Measurements from ENCODE around the gene TAGLN.

Gene TAGLN

DNA sequence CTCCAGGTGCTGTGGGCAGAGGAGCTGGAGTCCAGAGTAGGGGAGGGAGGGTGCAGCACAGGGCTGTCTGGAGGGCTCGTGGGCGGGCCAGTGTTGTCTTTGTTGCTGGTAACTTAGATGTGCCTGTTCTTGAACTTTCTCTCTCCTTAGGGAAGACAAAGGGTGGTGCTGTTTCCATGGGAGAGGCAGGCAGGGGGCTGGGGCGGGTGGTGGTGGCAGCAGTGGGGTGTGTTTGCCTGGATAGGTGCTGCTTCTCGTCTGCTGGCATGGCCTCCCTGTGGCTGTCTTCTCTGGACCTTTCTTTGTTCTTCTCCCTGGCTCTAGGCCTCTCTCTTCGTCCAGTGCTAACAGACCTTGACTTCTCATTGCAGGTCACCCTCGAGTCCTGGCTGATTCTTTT lies 12.2 kb upstream of the TAGLN start:
- Histone ChIP-seq H3K4me2 (ENCODE audit: insufficient read depth, low read length, poor library complexity, severe bottlenecking) (no peak overlapping the region), H4K8ac (ENCODE audit: low read depth, low read length) (no peak overlapping the region), H2AK5ac (ENCODE audit: low read depth, low read length) (no peak overlapping the region), H3K36me3 (replicated peaks in 1 of 2; ENCODE audit: control insufficient read depth in 2 of 2, insufficient read depth in 2 of 2, low read length in 2 of 2) (peaks cover 14 to 50% of the 10 kb centered on the region in 2 donors), H3K27ac (replicated peaks; ENCODE audit: low read length) (no peak overlapping the region), H3K79me1 (ENCODE audit: low read depth, low read length) (no peaks in the 10 kb centered on the region), H3K23ac (ENCODE audit: low read depth, low read length, poor library complexity) (no peak overlapping the region), H3K9me3 (replicated peaks in 1 of 2; ENCODE audit: control insufficient read depth in 2 of 2, insufficient read depth in 1 of 2, low read depth in 1 of 2, low read length in 2 of 2) (no peaks in the 10 kb centered on the region), H3K9ac (ENCODE audit: low read depth, low read length, poor library complexity) (no peak overlapping the region), H2BK15ac (ENCODE audit: low read length) (no peak overlapping the region), H3K27me3 (ENCODE audit: control insufficient read depth in 3 of 3, insufficient read depth in 3 of 3, low read depth in 1 of 3, low read length in 3 of 3) (no peaks in the 10 kb centered on the region), H2BK120ac (ENCODE audit: low read depth, low read length) (no peak overlapping the region), H2BK5ac (ENCODE audit: low read length) (no peak overlapping the region), H3K4ac (ENCODE audit: low read length) (no peak overlapping the region), H3K4me3 (ENCODE audit: low read length in 2 of 2) (no peak overlapping the region), H2BK12ac (ENCODE audit: low read length) (no peak overlapping the region), H3K14ac (ENCODE audit: low read length) (no peak overlapping the region), H3K18ac (ENCODE audit: low read length) (no peak overlapping the region), H2AFZ (ENCODE audit: low read length) (no peak overlapping the region), H3K4me1 (ENCODE audit: control insufficient read depth in 2 of 2, insufficient read depth in 1 of 2, low read depth in 1 of 2, low read length in 2 of 2) (no peaks in the 10 kb centered on the region), H4K91ac (ENCODE audit: low read depth, low read length, poor library complexity) (no peak overlapping the region)
- DNase-seq (ENCODE audit: low spot score): no peak
- no CpG with 5 or more reads among the region's 6 CpGs for WGBS, 2 donors (ENCODE audit: extremely low coverage in 2 of 2, insufficient read length in 2 of 2, insufficient replicate concordance in 1 of 2)

DNA sequence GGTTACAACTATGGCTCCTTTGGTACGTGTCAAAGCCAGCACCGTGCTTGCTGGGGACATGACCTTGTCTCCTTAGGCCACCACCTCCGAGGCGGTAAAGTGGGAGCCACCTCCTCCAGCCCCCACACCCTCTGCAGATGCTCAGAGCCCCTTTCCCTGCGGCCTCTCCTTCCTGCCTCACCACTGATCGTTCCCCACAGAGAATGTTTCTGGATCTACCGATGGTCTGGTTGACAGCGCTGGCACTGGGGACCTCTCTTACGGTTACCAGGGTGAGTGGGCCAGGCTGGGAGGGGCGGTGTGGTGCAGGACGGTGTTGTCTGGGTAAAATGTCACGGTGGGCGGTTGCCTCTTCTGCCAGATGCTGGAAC lies 11.8 kb upstream of the TAGLN start:
- Histone ChIP-seq H4K8ac (ENCODE audit: low read depth, low read length) (no peak overlapping the region), H2BK12ac (ENCODE audit: low read length) (no peak overlapping the region), H3K14ac (ENCODE audit: low read length) (no peak overlapping the region), H2AFZ (ENCODE audit: low read length) (no peak overlapping the region), H3K27me3 (ENCODE audit: control insufficient read depth in 3 of 3, insufficient read depth in 3 of 3, low read depth in 1 of 3, low read length in 3 of 3) (no peaks in the 10 kb centered on the region), H2BK120ac (ENCODE audit: low read depth, low read length) (no peak overlapping the region), H2BK5ac (ENCODE audit: low read length) (no peak overlapping the region), H3K23ac (ENCODE audit: low read depth, low read length, poor library complexity) (no peak overlapping the region), H3K4ac (ENCODE audit: low read length) (no peak overlapping the region), H3K36me3 (replicated peaks in 1 of 2; ENCODE audit: control insufficient read depth in 2 of 2, insufficient read depth in 2 of 2, low read length in 2 of 2) (peaks cover 14 to 49% of the 10 kb centered on the region in 2 donors), H3K18ac (ENCODE audit: low read length) (no peak overlapping the region), H3K4me3 (ENCODE audit: low read length in 2 of 2) (no peak overlapping the region), H2BK15ac (ENCODE audit: low read length) (no peak overlapping the region), H4K91ac (ENCODE audit: low read depth, low read length, poor library complexity) (no peak overlapping the region), H3K9ac (ENCODE audit: low read depth, low read length, poor library complexity) (no peak overlapping the region), H3K9me3 (replicated peaks in 1 of 2; ENCODE audit: control insufficient read depth in 2 of 2, insufficient read depth in 1 of 2, low read depth in 1 of 2, low read length in 2 of 2) (no peaks in the 10 kb centered on the region), H3K27ac (replicated peaks; ENCODE audit: low read length) (no peak overlapping the region), H2AK5ac (ENCODE audit: low read depth, low read length) (no peak overlapping the region), H3K79me1 (ENCODE audit: low read depth, low read length) (no peaks in the 10 kb centered on the region), H3K4me2 (ENCODE audit: insufficient read depth, low read length, poor library complexity, severe bottlenecking) (no peak overlapping the region), H3K4me1 (ENCODE audit: control insufficient read depth in 2 of 2, insufficient read depth in 1 of 2, low read depth in 1 of 2, low read length in 2 of 2) (no peaks in the 10 kb centered on the region)
- no CpG with 5 or more reads among the region's 13 CpGs for WGBS, 2 donors (ENCODE audit: extremely low coverage in 2 of 2, insufficient read length in 2 of 2, insufficient replicate concordance in 1 of 2)
- DNase-seq (ENCODE audit: low spot score): no peak

DNA sequence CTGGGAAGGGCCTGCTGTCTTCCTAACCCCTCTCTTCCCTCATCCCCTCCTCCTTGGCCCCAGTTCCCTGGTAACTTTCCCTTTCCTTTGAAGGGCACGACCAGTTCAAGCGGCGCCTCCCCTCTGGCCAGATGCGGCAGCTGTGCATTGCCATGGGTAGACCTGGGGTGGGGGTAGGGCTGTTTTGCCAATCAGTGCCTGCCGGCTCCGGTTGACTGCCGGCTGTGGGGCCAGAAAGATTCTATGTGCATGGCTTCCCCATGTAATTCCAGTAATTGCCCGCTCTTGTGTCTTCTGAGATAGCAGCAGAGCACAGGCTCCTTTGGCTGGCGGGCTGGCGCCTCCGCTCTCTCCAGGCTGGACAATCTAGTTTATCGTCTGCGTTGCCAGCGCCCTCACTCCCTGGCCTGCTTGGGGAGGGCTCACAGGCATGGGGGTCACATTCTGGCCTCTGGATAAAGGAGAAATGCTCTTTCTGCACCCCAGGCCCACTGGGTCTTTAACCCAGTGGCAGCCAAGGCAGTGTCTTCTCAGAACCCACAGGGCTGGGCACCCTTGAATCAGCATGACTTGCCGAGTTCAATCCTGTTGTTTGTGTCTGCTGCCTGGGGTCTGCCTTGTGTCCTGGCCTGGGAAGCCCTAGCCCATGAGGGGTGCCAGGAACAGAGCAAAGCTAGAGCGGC lies 11.2 kb upstream of the TAGLN start:
- Histone ChIP-seq H3K36me3 (replicated peaks in 1 of 2; ENCODE audit: control insufficient read depth in 2 of 2, insufficient read depth in 2 of 2, low read length in 2 of 2) (peaks cover 13 to 52% of the 10 kb centered on the region in 2 donors), H2BK5ac (ENCODE audit: low read length) (no peak overlapping the region), H2BK12ac (ENCODE audit: low read length) (no peak overlapping the region), H3K27me3 (ENCODE audit: control insufficient read depth in 3 of 3, insufficient read depth in 3 of 3, low read depth in 1 of 3, low read length in 3 of 3) (no peaks in the 10 kb centered on the region), H3K14ac (ENCODE audit: low read length) (no peak overlapping the region), H3K23ac (ENCODE audit: low read depth, low read length, poor library complexity) (no peak overlapping the region), H2AFZ (ENCODE audit: low read length) (no peak overlapping the region), H2BK120ac (ENCODE audit: low read depth, low read length) (no peak overlapping the region), H3K9me3 (replicated peaks in 1 of 2; ENCODE audit: control insufficient read depth in 2 of 2, insufficient read depth in 1 of 2, low read depth in 1 of 2, low read length in 2 of 2) (no peaks in the 10 kb centered on the region), H3K9ac (ENCODE audit: low read depth, low read length, poor library complexity) (no peak overlapping the region), H3K27ac (replicated peaks; ENCODE audit: low read length) (no peak overlapping the region), H3K4me1 (ENCODE audit: control insufficient read depth in 2 of 2, insufficient read depth in 1 of 2, low read depth in 1 of 2, low read length in 2 of 2) (no peaks in the 10 kb centered on the region), H2AK5ac (ENCODE audit: low read depth, low read length) (no peak overlapping the region), H2BK15ac (ENCODE audit: low read length) (no peak overlapping the region), H4K91ac (ENCODE audit: low read depth, low read length, poor library complexity) (no peak overlapping the region), H3K79me1 (ENCODE audit: low read depth, low read length) (no peaks in the 10 kb centered on the region), H4K8ac (ENCODE audit: low read depth, low read length) (no peak overlapping the region), H3K4me2 (ENCODE audit: insufficient read depth, low read length, poor library complexity, severe bottlenecking) (no peak overlapping the region), H3K18ac (ENCODE audit: low read length) (no peak overlapping the region), H3K4ac (ENCODE audit: low read length) (no peak overlapping the region), H3K4me3 (ENCODE audit: low read length in 2 of 2) (no peak overlapping the region)
- WGBS, 2 donors (ENCODE audit: extremely low coverage in 2 of 2, insufficient read length in 2 of 2, insufficient replicate concordance in 1 of 2): no CpG with 5 or more reads among the region's 16 CpGs
- DNase-seq (ENCODE audit: low spot score): no peak

DNA sequence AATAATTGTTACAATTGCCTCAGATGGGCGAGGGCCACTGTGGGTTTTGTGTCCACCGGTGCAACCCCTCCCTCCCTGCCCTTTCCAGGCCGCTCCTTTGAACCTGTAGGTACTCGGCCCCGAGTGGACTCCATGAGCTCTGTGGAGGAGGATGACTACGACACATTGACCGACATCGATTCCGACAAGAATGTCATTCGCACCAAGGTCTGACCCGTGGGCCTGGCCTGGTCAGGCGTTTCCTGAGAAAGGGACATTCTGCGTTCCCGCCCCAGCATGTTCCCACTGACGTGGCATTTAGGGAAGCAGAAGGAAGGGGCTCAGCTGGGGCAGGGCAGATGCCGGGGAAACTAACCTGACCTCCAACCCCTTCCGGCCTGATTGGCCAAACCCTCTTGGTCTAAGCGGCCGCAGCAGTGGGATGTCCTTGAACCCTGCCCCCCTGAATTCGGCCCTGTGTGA lies 10.5 kb upstream of the TAGLN start:
- no CpG with 5 or more reads among the region's 20 CpGs for WGBS, 2 donors (ENCODE audit: extremely low coverage in 2 of 2, insufficient read length in 2 of 2, insufficient replicate concordance in 1 of 2)
- H3K27ac ChIP-seq (replicated peaks; ENCODE audit: low read length): no peak overlapping the region
- no peaks in the 10 kb centered on the region for H3K27me3 ChIP-seq (ENCODE audit: control insufficient read depth in 3 of 3, insufficient read depth in 3 of 3, low read depth in 1 of 3, low read length in 3 of 3)
- H4K91ac ChIP-seq (ENCODE audit: low read depth, low read length, poor library complexity): no peak overlapping the region
- H3K4me3 ChIP-seq (ENCODE audit: low read length in 2 of 2): no peak overlapping the region
- no peak overlapping the region for H2BK15ac ChIP-seq (ENCODE audit: low read length)
- no peak overlapping the region for H2BK120ac ChIP-seq (ENCODE audit: low read depth, low read length)
- no peak overlapping the region for H3K4me2 ChIP-seq (ENCODE audit: insufficient read depth, low read length, poor library complexity, severe bottlenecking)
- no peak overlapping the region for H3K4ac ChIP-seq (ENCODE audit: low read length)
- H3K36me3 ChIP-seq (replicated peaks in 1 of 2; ENCODE audit: control insufficient read depth in 2 of 2, insufficient read depth in 2 of 2, low read length in 2 of 2): peaks cover 15 to 53% of the 10 kb centered on the region in 2 donors
- no peaks in the 10 kb centered on the region for H3K79me1 ChIP-seq (ENCODE audit: low read depth, low read length)
- no peak overlapping the region for H2BK5ac ChIP-seq (ENCODE audit: low read length)
- H3K18ac ChIP-seq (ENCODE audit: low read length): no peak overlapping the region
- no peak overlapping the region for H3K9ac ChIP-seq (ENCODE audit: low read depth, low read length, poor library complexity)
- no peak overlapping the region for H3K23ac ChIP-seq (ENCODE audit: low read depth, low read length, poor library complexity)
- no peaks in the 10 kb centered on the region for H3K4me1 ChIP-seq (ENCODE audit: control insufficient read depth in 2 of 2, insufficient read depth in 1 of 2, low read depth in 1 of 2, low read length in 2 of 2)
- DNase-seq (ENCODE audit: low spot score): no peak
- no peak overlapping the region for H2AK5ac ChIP-seq (ENCODE audit: low read depth, low read length)
- H2AFZ ChIP-seq (ENCODE audit: low read length): no peak overlapping the region
- H3K9me3 ChIP-seq (replicated peaks in 1 of 2; ENCODE audit: control insufficient read depth in 2 of 2, insufficient read depth in 1 of 2, low read depth in 1 of 2, low read length in 2 of 2): no peaks in the 10 kb centered on the region
- no peak overlapping the region for H2BK12ac ChIP-seq (ENCODE audit: low read length)
- H3K14ac ChIP-seq (ENCODE audit: low read length): no peak overlapping the region
- H4K8ac ChIP-seq (ENCODE audit: low read depth, low read length): no peak overlapping the region

All from neuronal stem cell (in vitro differentiated cells).